DMS79 (cell line): ENCODE data around the gene SIX2.

ENCODE experiments used
- DNase-seq: peaks from one replicate; lab custom pipeline; 2025; lab: John Stamatoyannopoulos, UW

The SIX2 gene

GRCh38 chr2:45001869-45002385 lies 7.3 kb downstream of the SIX2 start:
- DNase-seq, result no peak

- no peak for DNase-seq
Observed at GRCh38 chr2:45000921-45001868, 8.1 kb downstream of the SIX2 start.

GRCh38 chr2:45000341-45000901 lies 8.8 kb downstream of the SIX2 start:
- no peak for DNase-seq

GRCh38 chr2:44999540-44999939 lies 9.7 kb downstream of the SIX2 start:
- no peak for DNase-seq

- no peak for DNase-seq
Observed at GRCh38 chr2:44997963-44998362, 11.3 kb downstream of the SIX2 start.

GRCh38 chr2:44996356-44996755 lies 12.9 kb downstream of the SIX2 start:
- DNase-seq, result no peak

DNA sequence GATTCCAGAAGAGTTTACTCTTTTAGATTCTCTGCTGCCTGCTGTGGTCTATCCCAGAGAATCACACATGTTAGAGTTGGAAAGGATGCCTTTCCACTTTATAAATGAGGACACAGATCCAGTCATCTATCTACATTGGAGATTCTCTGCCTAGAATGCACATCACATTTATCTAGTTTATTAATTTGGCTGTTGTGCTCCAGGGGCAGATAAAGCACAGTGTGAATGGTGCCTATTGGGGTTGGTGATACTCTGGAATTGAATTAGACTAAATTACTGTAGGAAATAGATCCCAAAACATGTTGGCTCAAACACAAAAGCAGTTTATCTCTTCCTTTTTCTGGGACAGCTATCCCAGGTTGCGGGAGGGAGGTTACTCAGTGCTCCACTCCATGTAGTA lies 14.9 kb downstream of the SIX2 start:
- no peak for DNase-seq

DNA sequence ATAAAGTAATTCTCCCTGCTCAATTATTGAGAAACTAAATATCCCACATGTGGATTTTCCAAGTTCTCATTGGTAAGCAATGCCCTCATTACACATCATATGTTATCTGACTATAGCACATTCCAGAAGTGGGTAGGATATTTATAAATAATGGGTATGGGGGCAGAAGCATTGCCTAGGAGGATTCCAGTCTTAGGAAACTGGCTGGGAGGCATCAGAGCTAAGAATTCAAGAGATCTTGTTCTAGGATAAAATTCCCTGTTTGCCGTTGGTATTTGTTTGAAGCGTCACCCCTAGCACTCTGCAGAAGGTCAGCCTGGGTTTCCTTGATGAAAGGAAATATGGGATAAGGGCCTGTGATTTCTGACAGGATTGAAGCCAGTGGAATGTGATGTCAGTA lies 20.1 kb downstream of the SIX2 start:
- DNase-seq, result no peak

GRCh38 chr2:44983836-44984604 lies 25.2 kb downstream of the SIX2 start:
- DNase-seq, result no peak

DNA sequence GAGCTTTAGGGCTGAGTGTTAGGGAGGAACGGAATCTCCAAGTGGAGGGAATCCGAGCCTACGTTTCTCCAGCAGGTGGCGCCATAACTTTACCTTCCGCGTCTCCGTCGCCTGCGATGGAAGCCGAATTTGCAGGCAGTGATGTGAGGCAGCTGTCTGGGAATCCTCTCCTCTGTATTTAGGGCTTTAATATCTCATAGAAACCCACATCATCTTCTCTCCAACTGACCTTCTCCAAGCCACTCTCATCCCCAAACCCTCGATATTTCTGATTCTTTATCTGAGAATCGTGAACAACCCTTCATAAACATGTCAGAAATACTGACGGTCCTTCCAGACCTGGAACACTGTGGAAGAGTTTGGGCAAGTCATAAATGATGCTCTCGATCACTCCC lies 27.5 kb downstream of the SIX2 start:
- peak; percentile 28 for DNase-seq

DNA sequence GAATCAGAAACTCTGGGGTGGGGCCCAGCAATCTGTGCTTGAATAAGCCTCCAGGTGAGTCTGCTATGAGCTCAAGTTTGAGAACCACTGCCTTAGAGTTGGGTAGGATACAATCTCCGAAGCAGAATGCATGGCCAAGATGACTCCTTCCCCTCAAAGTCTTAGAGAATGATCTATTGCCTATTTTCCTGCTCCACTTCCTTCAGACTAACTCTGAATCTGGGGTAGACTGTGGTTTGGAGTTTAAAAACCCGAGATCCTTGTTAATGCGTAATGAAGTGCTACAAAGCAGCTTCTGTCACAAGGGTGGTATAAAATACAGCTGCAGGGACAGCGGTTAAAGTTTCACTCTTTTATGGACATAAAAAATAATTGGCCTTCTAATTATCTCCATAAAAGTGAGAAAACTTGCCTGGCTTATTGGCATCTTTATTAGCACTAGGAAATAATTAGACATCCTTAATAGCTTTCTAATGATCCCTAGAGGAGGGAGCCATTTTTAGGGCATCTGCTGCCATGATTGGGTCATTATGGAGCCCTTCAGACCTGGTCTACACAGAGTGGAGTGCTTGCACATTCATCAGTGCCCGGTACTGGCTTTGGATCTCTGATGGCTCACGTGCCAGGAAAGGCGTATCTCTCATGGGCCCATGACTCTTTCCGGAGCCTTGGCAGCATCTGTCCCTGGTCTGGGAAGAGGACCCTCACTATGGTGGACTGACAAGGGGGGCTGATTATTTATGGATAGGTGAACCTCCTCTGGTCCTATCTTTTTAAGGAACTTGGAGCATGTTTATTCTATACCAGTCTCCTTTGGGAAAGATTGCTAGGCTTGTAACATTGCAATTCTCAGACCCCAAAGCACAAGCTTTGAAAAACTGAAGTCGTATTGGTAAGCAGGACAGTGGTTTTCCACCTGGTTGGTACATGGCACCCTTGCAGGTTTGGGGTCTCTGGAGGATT lies 28.2 kb downstream of the SIX2 start:
- DNase-seq, result no peak

DNA sequence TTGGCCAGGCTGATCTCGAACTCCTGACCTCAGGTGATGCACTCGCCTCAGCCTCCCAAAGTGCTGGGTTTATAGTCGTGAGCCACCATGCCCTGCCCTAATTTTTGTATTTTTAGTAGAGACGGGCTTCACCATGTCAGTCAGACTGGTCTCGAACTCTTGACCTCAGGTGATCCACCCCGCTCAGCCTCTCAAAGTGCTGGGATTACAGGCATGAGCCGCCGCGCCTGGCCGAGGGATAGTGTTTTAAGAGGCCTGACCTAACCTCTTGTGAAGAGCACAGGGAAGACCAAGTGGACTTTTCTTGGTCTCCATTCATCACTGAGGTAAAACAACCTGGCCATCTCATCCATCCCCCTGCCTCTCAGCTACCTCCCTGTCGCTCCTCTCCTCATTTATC lies 29.7 kb downstream of the SIX2 start:
- DNase-seq, result no peak

DNA sequence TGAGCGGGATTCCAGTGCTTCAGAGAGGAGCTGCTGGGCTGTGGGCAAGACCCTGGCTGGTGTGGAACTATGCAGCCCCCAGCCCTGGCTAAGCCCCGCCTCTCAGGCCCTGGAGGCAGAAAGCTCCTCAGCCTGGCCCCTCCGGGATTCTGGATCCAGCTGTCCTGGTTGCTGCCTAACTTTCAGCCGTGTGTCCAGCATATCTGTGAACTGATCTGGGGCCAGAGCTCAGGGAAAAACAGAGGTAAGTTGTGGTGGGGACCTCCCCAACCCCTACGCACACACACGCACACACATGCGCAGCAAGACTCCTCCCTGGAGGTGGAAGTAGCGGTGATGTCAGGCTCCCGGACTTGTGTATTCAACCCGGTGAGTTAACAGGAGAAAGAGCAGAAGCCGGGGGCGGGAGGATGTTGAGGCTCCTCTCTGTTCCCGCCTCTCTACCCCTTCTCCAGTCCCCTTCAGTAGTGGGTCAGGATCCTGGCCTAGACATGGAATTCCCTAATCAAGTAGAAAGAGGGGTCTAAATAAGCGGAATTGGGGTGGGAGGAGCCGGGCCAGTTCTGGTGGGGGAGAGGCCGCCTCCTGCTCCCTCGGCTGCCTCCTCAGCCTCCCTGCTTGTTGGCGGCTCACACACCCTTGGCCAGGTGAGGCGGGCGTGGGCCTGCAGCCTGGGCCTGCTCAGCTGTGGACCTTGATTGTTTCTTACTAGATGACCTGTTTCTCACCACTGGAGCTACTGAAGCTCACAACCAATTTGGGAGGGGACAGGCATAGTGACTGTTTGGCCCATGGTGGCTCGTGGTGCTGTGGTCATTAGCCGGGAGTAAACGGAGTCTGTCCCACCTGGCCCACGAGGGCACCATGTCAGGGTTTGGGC lies 33.4 kb downstream of the SIX2 start:
- no peak for DNase-seq

DNA sequence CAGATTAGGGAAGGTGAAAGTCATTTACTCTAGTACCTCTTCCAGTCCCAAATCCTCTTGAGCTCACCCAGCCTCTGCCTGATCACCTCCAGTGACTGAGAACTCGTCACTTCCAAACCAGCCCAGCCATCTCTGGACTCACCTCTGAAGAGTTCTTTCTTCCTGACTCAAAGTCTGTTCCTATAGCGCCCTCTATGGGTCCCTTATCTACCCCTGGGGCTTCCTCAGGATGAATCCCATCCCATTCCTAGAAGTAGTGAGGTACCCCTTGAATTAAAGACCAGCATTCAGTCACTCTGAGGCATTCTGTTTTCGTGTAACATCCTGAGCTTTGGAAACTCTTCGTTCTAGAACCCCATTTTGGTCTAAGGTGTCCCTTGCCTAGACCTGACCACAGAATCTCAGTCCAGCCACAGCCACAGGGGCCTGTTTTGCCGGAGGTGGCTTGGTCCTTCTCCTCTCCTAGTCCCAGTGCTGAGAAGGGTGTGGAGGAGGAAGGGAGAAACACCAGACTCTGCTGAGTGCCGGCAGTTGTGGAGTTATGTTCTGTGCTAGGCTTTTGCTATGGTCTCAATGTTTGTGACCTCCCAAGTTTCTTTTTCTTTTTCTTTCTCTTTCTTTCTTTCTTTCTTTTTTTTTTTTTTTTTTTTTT lies 35.1 kb downstream of the SIX2 start:
- peak; percentile 7 for DNase-seq

- DNase-seq, result peak; percentile 60
Observed at GRCh38 chr2:44972771-44973535, 36.3 kb downstream of the SIX2 start.

DNA sequence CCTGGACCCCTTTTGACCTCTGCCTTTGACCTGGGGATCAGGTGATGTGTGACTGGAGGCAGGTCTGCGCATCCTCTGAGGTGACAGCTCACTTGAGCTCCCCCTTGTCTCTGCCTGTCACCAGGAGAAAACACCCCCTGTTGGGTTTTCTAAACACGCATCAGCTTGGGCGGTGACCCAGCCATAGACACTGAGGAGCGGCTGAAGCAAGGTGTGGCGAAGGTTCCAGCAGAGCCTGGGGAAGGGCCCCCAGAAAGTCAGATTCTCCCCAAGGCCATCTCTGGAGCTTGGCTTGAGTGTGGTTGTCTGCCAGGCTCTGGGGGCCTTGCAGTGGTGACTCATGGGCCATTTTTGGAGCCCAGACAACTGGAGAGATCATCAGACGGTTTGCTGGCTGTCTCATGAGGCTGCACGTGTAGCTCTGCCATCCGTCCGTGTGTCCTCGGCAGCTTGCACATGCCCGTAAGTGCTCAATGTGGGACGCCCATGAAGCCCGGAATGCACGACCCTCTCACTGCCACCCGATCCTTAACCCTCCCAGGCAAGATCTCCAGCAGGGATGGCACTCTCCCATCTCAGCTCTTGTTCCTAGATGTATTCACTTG lies 38.3 kb downstream of the SIX2 start:
- no peak for DNase-seq

- no peak for DNase-seq
Observed at GRCh38 chr2:44969936-44970335, 39.3 kb downstream of the SIX2 start.

DNA sequence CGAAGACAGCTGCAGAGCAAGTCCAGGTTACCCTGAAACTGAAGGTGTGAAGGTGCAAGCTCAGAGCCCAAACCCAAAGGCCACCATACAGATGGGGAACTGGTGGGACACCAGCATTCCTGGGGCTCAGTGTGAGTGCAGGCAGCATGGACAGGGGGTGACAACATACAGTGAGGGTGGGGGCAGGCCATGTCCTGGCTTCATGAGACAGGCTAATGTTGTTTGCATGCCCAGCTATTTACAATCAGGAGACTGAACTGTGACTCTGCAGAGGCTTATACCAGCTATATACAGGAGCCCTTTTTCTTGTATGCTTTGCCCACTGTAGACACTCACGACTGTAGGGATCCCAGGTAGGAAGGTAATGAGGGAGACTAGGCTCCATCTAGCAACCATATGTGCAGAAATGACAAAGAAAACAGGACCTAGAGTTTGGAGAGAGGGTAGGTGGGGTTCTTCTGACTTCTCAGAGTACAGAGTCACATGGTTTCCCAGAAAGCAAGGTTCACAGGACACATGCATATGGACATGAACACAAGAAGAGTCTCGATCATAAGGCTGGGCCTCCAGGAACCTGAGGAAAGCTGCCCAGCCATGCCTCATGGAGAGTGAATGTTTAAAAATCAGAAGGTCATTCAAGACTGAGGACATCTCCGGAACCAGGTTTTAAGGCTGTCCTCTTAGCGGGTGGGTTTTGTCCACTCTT lies 41.4 kb downstream of the SIX2 start:
- DNase-seq, result no peak
